HEK293 (cell line): ENCODE results near the gene PTPRN2.
A peak's percentile ranks its signal among the peaks of the same experiment; 100 is the strongest.

Experiments
- CTCF ChIA-PET: fragments of 350-600 bp; formaldehyde crosslinking; extraction: SDS; loops from one replicate; lab custom pipeline; 2021; ENCODE audit warnings: antibody characterized with exemption; lab: Yijun Ruan, JAX
- POLR2A ChIA-PET: fragments of 300-600 bp; formaldehyde crosslinking; extraction: SDS; loops from one replicate; lab custom pipeline; 2020; ENCODE audit warnings: antibody characterized with exemption, inconsistent platforms; lab: Yijun Ruan, JAX
- H3K27ac ChIP-seq: fragments of 200-500 bp; sonication (Bioruptor generic); 2 replicates; pipeline ENCODE4 v1.5.1; 2014; ENCODE audit warnings: low read depth, low read length, control low read depth, inconsistent platforms; ENCODE audit errors: extremely low read depth
- H3K36me3 ChIP-seq, 2 experiments: fragments of 200-500 bp in 1 of 2; sonication (Bioruptor generic) in 1 of 2; 1 replicate in 1 of 2; 2 replicates in 1 of 2; pipeline ENCODE4 v1.5.1; 2014 to 2017; ENCODE audit warnings: inconsistent platforms in 2 of 2, low read length in 2 of 2; ENCODE audit not compliant: control insufficient read depth in 2 of 2, insufficient read depth in 1 of 2
- H3K4me1 ChIP-seq: fragments of 200-500 bp; sonication (Bioruptor generic); 2 replicates; pipeline ENCODE4 v1.5.1; 2014; ENCODE audit warnings: mild to moderate bottlenecking, low read length, inconsistent platforms; ENCODE audit not compliant: control insufficient read depth, insufficient read depth
- H3K4me3 ChIP-seq: 2 replicates; pipeline ENCODE4 v1.5.1; 2011; ENCODE audit warnings: low read depth, mild to moderate bottlenecking, control low read depth, low read length, moderate library complexity
- H3K9me3 ChIP-seq: fragments of 200-500 bp; sonication (Bioruptor generic); 2 replicates; pipeline ENCODE4 v1.5.1; 2014; ENCODE audit warnings: low read depth, low read length, inconsistent platforms; ENCODE audit not compliant: control insufficient read depth, insufficient read depth
- ATF2 ChIP-seq: fragments of 450-650 bp; formaldehyde crosslinking; IDR thresholded peaks from 2 replicates; pipeline ENCODE4 v1.5.1; 2016; ENCODE audit warnings: missing biosample characterization, missing genetic modification characterization, low read depth
- CTCF ChIP-seq: fragments of 450-650 bp; formaldehyde crosslinking; IDR thresholded peaks from 2 replicates; pipeline ENCODE4 v1.5.1; 2016; ENCODE audit warnings: missing biosample characterization, missing genetic modification characterization
- GFI1B ChIP-seq: fragments of 450-650 bp; formaldehyde crosslinking; IDR thresholded peaks from 2 replicates; pipeline ENCODE4 v1.5.1; 2016; ENCODE audit warnings: missing biosample characterization, missing genetic modification characterization
- HOXC10 ChIP-seq: sonication (generic); formaldehyde crosslinking; IDR thresholded peaks from 2 replicates; pipeline ENCODE4 v1.8.1; 2023; ENCODE audit warnings: mild to moderate bottlenecking, missing genetic modification reagents
- INSM2 ChIP-seq: fragments of 450-650 bp; formaldehyde crosslinking; IDR thresholded peaks from 2 replicates; pipeline ENCODE4 v1.5.1; 2016; ENCODE audit warnings: missing biosample characterization, missing genetic modification characterization
- KLF10 ChIP-seq: fragments of 450-650 bp; IDR thresholded peaks from 2 replicates; pipeline ENCODE4 v1.5.1; 2018; ENCODE audit warnings: missing biosample characterization, mild to moderate bottlenecking, missing genetic modification characterization
- KLF16 ChIP-seq: fragments of 450-650 bp; formaldehyde crosslinking; IDR thresholded peaks from 2 replicates; pipeline ENCODE4 v1.5.1; 2017; ENCODE audit warnings: missing biosample characterization, missing genetic modification characterization
- PATZ1 ChIP-seq: fragments of 450-650 bp; formaldehyde crosslinking; IDR thresholded peaks from 2 replicates; pipeline ENCODE4 v1.5.1; 2016; ENCODE audit warnings: missing biosample characterization, missing genetic modification characterization
- PRDM1 ChIP-seq: fragments of 450-650 bp; formaldehyde crosslinking; IDR thresholded peaks from 2 replicates; pipeline ENCODE4; 2016; ENCODE audit warnings: missing biosample characterization, missing genetic modification characterization
- SALL2 ChIP-seq: fragments of 450-650 bp; formaldehyde crosslinking; IDR thresholded peaks from 2 replicates; pipeline ENCODE4 v1.5.0; 2017; ENCODE audit warnings: missing biosample characterization, mild to moderate bottlenecking, missing genetic modification characterization, borderline replicate concordance
- WT1 ChIP-seq: fragments of 450-650 bp; formaldehyde crosslinking; IDR thresholded peaks from 2 replicates; pipeline ENCODE4 v1.5.1; 2016; ENCODE audit warnings: missing biosample characterization, missing genetic modification characterization
- ZBTB48 ChIP-seq: fragments of 450-650 bp; formaldehyde crosslinking; IDR thresholded peaks from 2 replicates; pipeline ENCODE4 v1.5.1; 2016; ENCODE audit warnings: missing biosample characterization, missing genetic modification characterization
- ZBTB7A ChIP-seq: fragments of 450-650 bp; formaldehyde crosslinking; IDR thresholded peaks from 2 replicates; pipeline ENCODE4 v1.5.1; 2016; ENCODE audit warnings: low read depth, missing biosample characterization, missing genetic modification characterization
- ZFHX2 ChIP-seq: fragments of 450-650 bp; formaldehyde crosslinking; conservative IDR thresholded peaks from 2 replicates; pipeline ENCODE4 v1.5.1; 2016; ENCODE audit warnings: missing biosample characterization, missing genetic modification characterization
- ZNF169 ChIP-seq: fragments of 450-650 bp; formaldehyde crosslinking; IDR thresholded peaks from 2 replicates; pipeline ENCODE4 v1.5.1; 2016; ENCODE audit warnings: missing biosample characterization, missing genetic modification characterization
- ZNF214 ChIP-seq: fragments of 450-650 bp; formaldehyde crosslinking; IDR thresholded peaks from 2 replicates; pipeline ENCODE4 v1.5.1; 2017; ENCODE audit warnings: missing biosample characterization, mild to moderate bottlenecking, missing genetic modification characterization, borderline replicate concordance
- ZNF311 ChIP-seq: fragments of 450-650 bp; formaldehyde crosslinking; IDR thresholded peaks from 2 replicates; pipeline ENCODE4 v1.5.1; 2017; ENCODE audit warnings: missing biosample characterization, missing genetic modification characterization, borderline replicate concordance
- ZNF366 ChIP-seq: fragments of 450-650 bp; formaldehyde crosslinking; conservative IDR thresholded peaks from 2 replicates; pipeline ENCODE4 v1.5.1; 2016; ENCODE audit warnings: missing biosample characterization, missing genetic modification characterization
- ZNF596 ChIP-seq: fragments of 450-650 bp; IDR thresholded peaks from 2 replicates; pipeline ENCODE4 v1.5.0; 2018; ENCODE audit warnings: missing biosample characterization, mild to moderate bottlenecking, missing genetic modification characterization, moderate library complexity
- ZNF600 ChIP-seq: fragments of 450-650 bp; formaldehyde crosslinking; IDR thresholded peaks from 2 replicates; pipeline ENCODE4 v1.5.1; 2016; ENCODE audit warnings: missing biosample characterization, missing genetic modification characterization
- ZNF645 ChIP-seq: fragments of 450-650 bp; formaldehyde crosslinking; IDR thresholded peaks from 2 replicates; pipeline ENCODE4; 2016; ENCODE audit warnings: missing biosample characterization, missing genetic modification characterization

PTPRN2 gene

GRCh38 chr7:158590181-158590530 lies 2.5 kb upstream of the PTPRN2 start (continued):
- TF ChIP-seq ZFHX2 (tag by site-specific recombination) (no peak), HOXC10 (CRISPR knock-in tag) (no peak), ZNF645 (tag by site-specific recombination) (no peak), ZBTB7A (tag by site-specific recombination) (no peak)

GRCh38 chr7:158589653-158590052 lies 2.0 kb upstream of the PTPRN2 start:
- no peaks in the 10 kb centered on the region for H3K9me3 ChIP-seq
- ChIA-PET POLR2A (no interaction called here), CTCF (no interaction called here)
- H3K36me3 ChIP-seq = no peaks in the 10 kb centered on the region
- TF ChIP-seq ZNF596 (tag by site-specific recombination) = peak; percentile 73; the same call in 1 of the 2 replicates
- TF ChIP-seq PRDM1 = peak; percentile 100
- no peak for TF ChIP-seq ZNF311 (tag by site-specific recombination)
- peak; percentile 96 for TF ChIP-seq ZBTB48 (tag by site-specific recombination)
- TF ChIP-seq ZNF366 = peak; percentile 74
- no peak for TF ChIP-seq KLF10 (tag by site-specific recombination)
- no peak for TF ChIP-seq ZNF214 (tag by site-specific recombination)
- TF ChIP-seq ZNF169 (tag by site-specific recombination) = peak; percentile 100
- 0 out of 2 replicates have a peak, but pooled peaks have one; percentile 13 for TF ChIP-seq SALL2 (tag by site-specific recombination)
- no peak overlapping the region for H3K27ac ChIP-seq
- H3K4me1 ChIP-seq = no peaks in the 10 kb centered on the region
- H3K4me3 ChIP-seq = no peak overlapping the region

GRCh38 chr7:158588878-158589442 lies 1.3 kb upstream of the PTPRN2 start:
- H3K4me3 ChIP-seq = no peak overlapping the region
- H3K36me3 ChIP-seq = no peaks in the 10 kb centered on the region
- H3K9me3 ChIP-seq = no peaks in the 10 kb centered on the region
- POLR2A ChIA-PET = no interaction called here
- no peak overlapping the region for H3K27ac ChIP-seq
- TF ChIP-seq ZNF600 (tag by site-specific recombination) (no peak), GFI1B (tag by site-specific recombination) (no peak), CTCF (tag by site-specific recombination) (no peak), WT1 (tag by site-specific recombination) (no peak), PATZ1 (tag by site-specific recombination) (no peak), ATF2 (tag by site-specific recombination) (no peak), KLF16 (tag by site-specific recombination) (no peak), INSM2 (no peak)
- TF ChIP-seq, all 188 proteins: peak for 0
- no peaks in the 10 kb centered on the region for H3K4me1 ChIP-seq
- CTCF ChIA-PET = no interaction called here
